IPS DF 4.7 (cell line): Measurements from ENCODE around the gene TRIM39.
"Not testable (repeated sequence)": the region's sequence is repeated elsewhere in the genome, so short reads cannot be mapped to it uniquely, and the experiment has no call there.

Experiments used
- DNase-seq: peaks from one replicate; pipeline ENCODE4 v3.0.0-alpha.2; 2013; ENCODE audit warnings: low spot score; ENCODE audit errors: extremely low read depth

Gene TRIM39

GRCh38 chr6:30326526-30327231, at the start of gene TRIM39:
TSS of gene TRIM39 (plus strand) at chr6:30326927. CDS start at chr6:30329318, 2,391 bp downstream.
- DNase-seq: no peak

- not testable (repeated sequence) for DNase-seq
These were observed 45.7 kb upstream of the TRIM39 start for GRCh38 chr6:30280988-30281387.

GRCh38 chr6:30282522-30282921, 44.2 kb upstream of the TRIM39 start:
- DNase-seq: no peak

- no peak for DNase-seq
These were observed 43.0 kb upstream of the TRIM39 start for GRCh38 chr6:30283761-30284160.

- DNase-seq: no peak
These were observed 39.6 kb upstream of the TRIM39 start for GRCh38 chr6:30287139-30287538.

- no peak for DNase-seq
These were observed 30.9 kb upstream of the TRIM39 start for GRCh38 chr6:30295837-30296236.

GRCh38 chr6:30304002-30304401, 22.7 kb upstream of the TRIM39 start:
- DNase-seq: no peak

GRCh38 chr6:30311101-30311500, 15.6 kb upstream of the TRIM39 start:
- no peak for DNase-seq

- DNase-seq: no peak
These were observed 15.1 kb upstream of the TRIM39 start for GRCh38 chr6:30311671-30312070.

- DNase-seq: no peak
These were observed 14.5 kb upstream of the TRIM39 start for GRCh38 chr6:30312266-30312665.

- DNase-seq: no peak
These were observed 13.9 kb upstream of the TRIM39 start for GRCh38 chr6:30312676-30313321.

GRCh38 chr6:30315156-30315555, 11.6 kb upstream of the TRIM39 start:
- no peak for DNase-seq

GRCh38 chr6:30317913-30318589, 8.7 kb upstream of the TRIM39 start:
- no peak for DNase-seq

GRCh38 chr6:30319146-30319835, 7.4 kb upstream of the TRIM39 start:
- DNase-seq: no peak

GRCh38 chr6:30321692-30322388, 4.9 kb upstream of the TRIM39 start:
- no peak for DNase-seq

- no peak for DNase-seq
These were observed 3.9 kb upstream of the TRIM39 start for GRCh38 chr6:30322527-30323501.

GRCh38 chr6:30323806-30324205, 2.9 kb upstream of the TRIM39 start:
- DNase-seq: no peak

GRCh38 chr6:30325150-30325872, 1.4 kb upstream of the TRIM39 start:
- DNase-seq: no peak

GRCh38 chr6:30325873-30326525, 728 bp upstream of the TRIM39 start:
- DNase-seq: no peak
